ENCODE results near the gene PLOD1.

GRCh38 chr1:11927866-11928592, 6.5 kb upstream of the PLOD1 start:
- TF ChIP-seq POU6F1 (CRISPR knock-in tag; IDR thresholded peaks at IDR 0.05; ENCODE audit: borderline replicate concordance, low read depth) = no peak
- TF ChIP-seq SNAI2 (CRISPR knock-in tag; IDR thresholded peaks at IDR 0.05) = no peak
- no peak for TF ChIP-seq PATZ1 (CRISPR knock-in tag; IDR thresholded peaks at IDR 0.05; ENCODE audit: borderline replicate concordance)
- TF ChIP-seq CSRNP3 (CRISPR knock-in tag; IDR thresholded peaks at IDR 0.05) = no peak
- TF ChIP-seq ZFP30 (CRISPR knock-in tag; IDR thresholded peaks at IDR 0.05) = no peak
- no peak for TF ChIP-seq PPARA (CRISPR knock-in tag; IDR thresholded peaks at IDR 0.05; ENCODE audit: borderline replicate concordance)
- TF ChIP-seq ZFP3 (CRISPR knock-in tag; IDR thresholded peaks at IDR 0.05) = no peak
- TF ChIP-seq ZNF565 (CRISPR knock-in tag; conservative IDR thresholded peaks at IDR 0.05; ENCODE audit: low read depth) = no peak
- TF ChIP-seq ZC3H10 (CRISPR knock-in tag; IDR thresholded peaks at IDR 0.05) = no peak
- no peak for TF ChIP-seq TOX (CRISPR knock-in tag; IDR thresholded peaks at IDR 0.05; ENCODE audit: borderline replicate concordance)
- no peak for TF ChIP-seq ZNF8 (CRISPR knock-in tag; IDR thresholded peaks at IDR 0.05)
- no peak for TF ChIP-seq GLIS3 (CRISPR knock-in tag; IDR thresholded peaks at IDR 0.05)

All from SK-N-SH treated with all-trans-retinoic acid at 6 μM for 48 hours (cell line).